Epithelial cell of proximal tubule (primary cell): ENCODE measurements around the gene ABCC12. TPM values are rescaled to one million over a fixed set of nuclear protein-coding genes. Genes with fewer than 3 reads are reported as not detected.
A peak's percentile ranks its signal among the peaks of the same experiment; 100 is the strongest.

Experiments
- DNase-seq: peaks from one replicate; pipeline ENCODE4 v3.0.0-alpha.2; 2011; ENCODE audit warnings: low read depth
- H3K4me3 ChIP-seq: 2 replicates; pipeline ENCODE4 v1.5.1; 2011; ENCODE audit warnings: low read depth, mild to moderate bottlenecking, low read length
- total RNA-seq: library from RNA; depleted of rRNA; stranded (reverse); fragments of >200 nt; gene quantifications from 2 replicates; pipeline ENCODE4 v1.2.3, GENCODE V29; 2015
- TF ChIP-seq, protein P1 (sequence below): conservative IDR thresholded peaks from 2 replicates; pipeline ENCODE4 v1.5.1; 2012; ENCODE audit warnings: low read depth, mild to moderate bottlenecking, low read length

ABCC12 gene
- total RNA-seq, 1 donor from 2014 or later = not detected

GRCh38 chr16:48164907-48165715 is 9.3 kb upstream of the ABCC12 start:
- TF ChIP-seq, protein P1, sequence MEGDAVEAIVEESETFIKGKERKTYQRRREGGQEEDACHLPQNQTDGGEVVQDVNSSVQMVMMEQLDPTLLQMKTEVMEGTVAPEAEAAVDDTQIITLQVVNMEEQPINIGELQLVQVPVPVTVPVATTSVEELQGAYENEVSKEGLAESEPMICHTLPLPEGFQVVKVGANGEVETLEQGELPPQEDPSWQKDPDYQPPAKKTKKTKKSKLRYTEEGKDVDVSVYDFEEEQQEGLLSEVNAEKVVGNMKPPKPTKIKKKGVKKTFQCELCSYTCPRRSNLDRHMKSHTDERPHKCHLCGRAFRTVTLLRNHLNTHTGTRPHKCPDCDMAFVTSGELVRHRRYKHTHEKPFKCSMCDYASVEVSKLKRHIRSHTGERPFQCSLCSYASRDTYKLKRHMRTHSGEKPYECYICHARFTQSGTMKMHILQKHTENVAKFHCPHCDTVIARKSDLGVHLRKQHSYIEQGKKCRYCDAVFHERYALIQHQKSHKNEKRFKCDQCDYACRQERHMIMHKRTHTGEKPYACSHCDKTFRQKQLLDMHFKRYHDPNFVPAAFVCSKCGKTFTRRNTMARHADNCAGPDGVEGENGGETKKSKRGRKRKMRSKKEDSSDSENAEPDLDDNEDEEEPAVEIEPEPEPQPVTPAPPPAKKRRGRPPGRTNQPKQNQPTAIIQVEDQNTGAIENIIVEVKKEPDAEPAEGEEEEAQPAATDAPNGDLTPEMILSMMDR = peak; percentile 71
- no peak for DNase-seq
- H3K4me3 ChIP-seq = no peak overlapping the region

DNA sequence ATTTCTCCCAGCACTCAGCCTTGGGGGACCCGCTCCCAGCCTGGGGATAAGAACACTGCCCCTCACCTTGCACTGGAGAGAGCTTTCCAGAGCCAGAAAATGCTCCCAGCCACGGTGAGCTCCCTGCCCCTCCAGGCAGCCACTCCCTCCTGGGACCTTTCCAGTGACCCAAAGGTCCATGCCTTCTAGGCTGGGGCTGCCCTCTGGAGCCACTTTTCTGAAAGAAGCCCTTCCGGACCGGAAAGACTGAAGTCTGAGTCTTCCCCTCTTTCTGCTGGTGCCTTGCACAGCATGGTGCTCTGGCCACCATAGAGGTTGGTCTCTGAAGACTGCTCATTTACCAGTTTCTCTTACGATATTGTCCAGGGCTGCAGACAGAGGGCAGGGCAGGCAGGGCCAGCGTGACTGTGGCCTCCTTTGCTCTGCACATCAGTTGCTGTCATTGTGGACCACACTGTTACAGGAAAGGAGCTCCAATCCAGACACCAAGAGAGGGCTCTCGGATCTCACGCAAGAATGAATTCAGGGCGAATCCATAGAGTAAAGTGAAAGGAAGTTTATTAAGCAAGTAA is 7.1 kb upstream of the ABCC12 start:
- TF ChIP-seq, protein P1 = no peak

DNA sequence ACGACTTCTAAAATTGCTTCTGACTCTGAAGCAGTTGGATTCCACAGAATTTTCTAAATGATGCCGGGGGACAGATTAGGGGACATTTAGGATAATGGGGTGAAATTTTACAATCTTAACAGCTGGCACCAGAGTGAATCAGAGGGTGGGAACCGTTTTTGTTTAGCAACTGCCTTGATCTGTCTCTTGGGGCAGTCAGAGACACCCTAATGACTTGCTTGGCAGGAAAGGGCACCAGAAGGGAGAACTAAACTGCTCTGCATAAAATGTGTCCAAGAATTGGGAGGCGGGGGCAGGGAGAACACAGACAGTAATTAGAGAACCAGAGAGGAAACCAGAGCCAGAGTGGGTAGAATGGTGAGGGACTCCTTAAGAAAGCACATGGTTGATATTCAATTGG is 6.1 kb upstream of the ABCC12 start:
- no peak overlapping the region for H3K4me3 ChIP-seq
- TF ChIP-seq, protein P1 = no peak
- no peak for DNase-seq

More for the DNA sequence above, 7.1 kb upstream of the ABCC12 start:
- no peak overlapping the region for H3K4me3 ChIP-seq
- no peak for DNase-seq

DNA sequence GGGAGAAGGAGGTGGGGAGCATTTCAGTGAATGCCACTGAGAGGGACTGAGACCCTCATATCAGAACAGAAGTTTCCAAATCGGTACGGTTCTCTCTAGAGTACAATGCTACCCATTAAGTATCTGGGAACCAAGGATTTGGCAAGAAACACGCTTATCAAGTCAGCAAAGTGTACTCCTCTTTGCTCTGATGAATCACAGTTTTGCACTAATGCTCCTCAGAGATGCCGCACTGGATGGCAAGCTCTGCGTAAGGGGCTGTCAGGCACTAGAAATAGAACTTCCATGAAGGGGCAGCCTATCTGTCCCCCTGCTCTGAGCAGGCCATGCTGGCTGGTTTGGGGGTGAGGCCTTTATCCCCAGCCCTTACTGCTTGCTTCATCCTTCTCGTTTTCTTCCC is 4.8 kb upstream of the ABCC12 start:
- TF ChIP-seq, protein P1 = no peak
- DNase-seq = no peak

GRCh38 chr16:48158296-48158695 is 2.5 kb upstream of the ABCC12 start:
- DNase-seq = peak; percentile 30
- H3K4me3 ChIP-seq = no peak overlapping the region
- TF ChIP-seq, protein P1 = no peak

More for the DNA sequence above, 4.8 kb upstream of the ABCC12 start:
- H3K4me3 ChIP-seq = no peak overlapping the region

GRCh38 chr16:48157794-48158193 is 2.0 kb upstream of the ABCC12 start:
- H3K4me3 ChIP-seq = no peak overlapping the region
- DNase-seq = no peak
- TF ChIP-seq, protein P1 = no peak

DNA sequence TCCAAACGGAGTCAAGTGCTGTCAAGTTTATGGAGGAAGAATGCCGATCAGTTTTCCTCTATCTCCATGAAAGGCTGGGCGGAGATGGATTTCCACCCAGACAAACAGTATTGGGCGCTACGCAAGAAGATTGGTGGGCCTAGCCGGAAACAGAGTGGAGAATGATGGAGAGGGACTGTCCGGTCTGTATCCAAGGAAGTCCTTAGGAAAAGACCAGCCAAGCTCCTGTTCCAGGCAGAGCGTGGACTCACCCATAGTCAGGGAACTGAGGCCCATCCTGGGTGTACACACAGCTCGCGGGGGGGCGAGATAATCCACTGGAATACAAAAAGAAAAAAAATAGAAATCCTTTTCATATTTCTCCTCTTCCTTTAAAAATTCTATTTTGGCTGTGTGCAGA is 1.5 kb upstream of the ABCC12 start:
- no peak for DNase-seq
- TF ChIP-seq, protein P1 = no peak

More for the DNA sequence above, 1.5 kb upstream of the ABCC12 start:
- H3K4me3 ChIP-seq = no peak overlapping the region
